CMK (cell line): ENCODE data around the gene SMIM24.
"Not testable (repeated sequence)": the region's sequence is repeated elsewhere in the genome, so short reads cannot be mapped to it uniquely, and the experiment has no call there.

ENCODE experiments used
- DNase-seq: peaks from one replicate; pipeline ENCODE4 v3.0.0-alpha.2; 2010; ENCODE audit warnings: low read depth

Gene SMIM24

DNA sequence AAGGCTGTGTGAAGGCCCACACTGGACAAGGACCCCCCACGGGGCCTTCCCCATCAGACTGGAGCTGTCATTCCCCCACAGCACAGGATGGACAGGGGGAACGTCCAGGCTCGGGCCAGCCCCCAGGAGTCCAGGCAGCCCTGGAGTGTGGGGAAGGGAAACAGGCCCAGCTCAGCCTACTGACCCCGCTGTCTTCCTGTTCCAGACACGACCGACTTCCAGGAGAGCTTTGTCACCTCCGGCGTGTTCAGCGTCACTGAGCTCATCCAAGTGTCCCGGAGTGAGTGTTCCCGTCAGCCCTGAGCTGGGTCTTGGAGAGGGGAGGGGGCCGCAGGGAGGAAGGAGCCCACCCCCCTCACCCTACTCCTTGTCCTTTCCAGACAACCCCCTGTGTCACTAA lies 47.0 kb downstream of the SMIM24 start:
- no peak for DNase-seq

DNA sequence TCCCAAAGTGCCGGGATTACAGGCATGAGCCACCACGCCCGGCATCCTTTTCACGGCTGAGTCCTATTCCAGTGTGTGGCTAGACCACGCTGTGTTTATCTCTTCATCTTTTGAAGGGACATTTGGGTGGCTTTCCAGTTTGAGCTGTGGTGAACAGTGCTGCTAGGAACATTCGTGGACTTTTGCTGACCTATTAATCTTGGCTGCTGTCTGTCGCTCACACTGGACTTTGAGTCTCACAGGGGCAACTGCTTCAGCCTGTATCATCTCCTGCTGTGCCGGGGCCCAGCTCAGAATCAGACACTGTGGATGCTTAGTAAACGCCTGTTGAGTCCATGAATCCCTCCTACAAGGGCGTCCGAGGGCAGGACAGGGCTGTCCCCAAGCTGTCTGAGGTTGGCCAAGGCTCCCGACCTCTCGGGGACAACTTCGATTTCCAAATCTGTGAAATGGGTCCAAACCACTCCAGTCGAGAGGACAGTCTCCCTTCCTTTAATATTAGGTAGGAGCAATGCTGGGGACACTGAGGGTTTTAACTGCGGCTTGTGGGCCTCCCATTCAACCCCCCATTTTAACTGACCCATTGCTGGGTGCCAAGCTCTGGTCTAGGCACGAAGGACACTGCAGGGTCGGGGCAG lies 48.4 kb downstream of the SMIM24 start:
- DNase-seq, result no peak

GRCh38 chr19:3430366-3430680 lies 50.0 kb downstream of the SMIM24 start:
- DNase-seq, result not testable (repeated sequence)

GRCh38 chr19:3426433-3426832 lies 53.9 kb downstream of the SMIM24 start:
- DNase-seq, result no peak
